ENCODE measurements around the gene TRIM43.
"Not testable (repeated sequence)": the region's sequence is repeated elsewhere in the genome, so short reads cannot be mapped to it uniquely, and the experiment has no call there.

TRIM43 gene

GRCh38 chr2:95642360-95642759 lies 50.6 kb downstream of the TRIM43 start:
- not testable (repeated sequence) for DNase-seq

GRCh38 chr2:95642951-95643350 lies 51.1 kb downstream of the TRIM43 start:
- DNase-seq = not testable (repeated sequence)

- not testable (repeated sequence) for DNase-seq
Observed at GRCh38 chr2:95645312-95645711, 53.5 kb downstream of the TRIM43 start.

- not testable (repeated sequence) for DNase-seq
Observed at GRCh38 chr2:95646274-95646994, 54.6 kb downstream of the TRIM43 start.

GRCh38 chr2:95648894-95649544 lies 57.2 kb downstream of the TRIM43 start:
- not testable (repeated sequence) for DNase-seq
